ENCODE data around the gene STUB1. TPM values are rescaled to one million over a fixed set of nuclear protein-coding genes. Genes with fewer than 3 reads are reported as not detected.

The STUB1 gene
- total and polyA plus RNA-seq, 2 of the 8 experiments (the other 6 are each of a cell fraction or from before 2014, with no cell fraction given): 89.9 to 103 TPM

GRCh38 chr16:662095-662494, 18.1 kb upstream of the STUB1 start:
- POLR2A ChIA-PET (ENCODE audit: partially characterized antibody): interaction anchor here (0.6 to 17.4 kb wide), 4 partner anchors 13 to 183 kb away, joined by 3 to 214 read pairs (median 6); partner anchors contain the start of genes ANTKMT, JMJD8, RHBDL1 and STUB1
- CTCF ChIA-PET (ENCODE audit: partially characterized antibody): interaction anchor here (0.7 to 11.3 kb wide), 15 partner anchors 11 to 278 kb away, joined by 3 to 104 read pairs (median 3); partner anchors contain the start of genes METTL26 and WDR90
- H3K27ac ChIP-seq (ENCODE audit: low read depth, low read length): no peak overlapping the region
- H3K4me2 ChIP-seq (ENCODE audit: insufficient read depth in 1 of 2, low read depth in 2 of 2, low read length in 2 of 2): no peak overlapping the region
- no peak overlapping the region for H4K5ac ChIP-seq (ENCODE audit: insufficient read length, low read depth, low read length)
- peaks cover 0 to 3% of the 10 kb centered on the region in 2 experiments for H4K20me1 ChIP-seq (replicated peaks in 1 of 2; ENCODE audit: control insufficient read depth in 1 of 2, insufficient read depth in 2 of 2, low read length in 2 of 2)
- H3K9ac ChIP-seq (replicated peaks in 1 of 4; ENCODE audit: extremely low read depth in 1 of 4, low read depth in 3 of 4, low read length in 3 of 4): no peak overlapping the region
- no peak overlapping the region for H3K4me3 ChIP-seq (ENCODE audit: extremely low read depth in 1 of 4, insufficient read depth in 2 of 4, low read depth in 3 of 4, low read length in 4 of 4)
- H3K18ac ChIP-seq (ENCODE audit: extremely low read depth, low read length): no peak overlapping the region
- H3K56ac ChIP-seq (replicated peaks; ENCODE audit: insufficient read length, low read depth, low read length): no peak overlapping the region
- H2AK5ac ChIP-seq (ENCODE audit: low read depth, low read length): no peak overlapping the region
- peaks cover 0 to 13% (median 1%) of the 10 kb centered on the region in 4 experiments; a peak in 3 of 8 replicates for H3K36me3 ChIP-seq (ENCODE audit: control insufficient read depth in 2 of 4, insufficient read depth in 4 of 4, low read length in 3 of 4)
- H3K4ac ChIP-seq (replicated peaks; ENCODE audit: insufficient read length, low read depth, low read length): no peak overlapping the region
- H3K9me3 ChIP-seq (ENCODE audit: insufficient read depth in 2 of 2, low read depth in 1 of 2, low read length in 1 of 2): no peaks in the 10 kb centered on the region
- H4K8ac ChIP-seq (ENCODE audit: extremely low read depth, insufficient read depth, low read length): no peak overlapping the region
- H2BK15ac ChIP-seq (ENCODE audit: low read length): no peak overlapping the region
- no peak for TF ChIP-seq SRF (IDR thresholded peaks at IDR 0.05; ENCODE audit: low read depth, low read length)
- no peak for TF ChIP-seq POLR2AphosphoS5 (IDR thresholded peaks at IDR 0.05; ENCODE audit: low read depth, low read length)
- no peak for TF ChIP-seq JUN (IDR thresholded peaks at IDR 0.05; ENCODE audit: low read depth, low read length)
- TF ChIP-seq EP300 (IDR thresholded peaks at IDR 0.05; ENCODE audit: borderline replicate concordance in 1 of 2, low read depth in 2 of 2, low read length in 2 of 2): no peak
- TF ChIP-seq BCL11A (IDR thresholded peaks at IDR 0.05; ENCODE audit: low read depth in 2 of 2, low read length in 2 of 2): no peak
- H3K27me3 ChIP-seq (replicated peaks in 1 of 4; ENCODE audit: control insufficient read depth in 3 of 4, extremely low read depth in 1 of 4, insufficient read depth in 3 of 4, low read length in 3 of 4): no peaks in the 10 kb centered on the region
- no peak overlapping the region for H2BK20ac ChIP-seq (ENCODE audit: low read length)
- peaks cover 0 to 8% (median 1%) of the 10 kb centered on the region in 4 experiments; a peak in 4 of 7 replicates for H3K4me1 ChIP-seq (replicated peaks in 1 of 4; ENCODE audit: control insufficient read depth in 3 of 4, insufficient read depth in 4 of 4, low read length in 3 of 4)
- no peaks in the 10 kb centered on the region for H3K23me2 ChIP-seq (ENCODE audit: low read depth, low read length)
- no peak overlapping the region for H2BK5ac ChIP-seq (ENCODE audit: low read depth, low read length)
- H2BK120ac ChIP-seq (replicated peaks; ENCODE audit: low read depth, low read length): no peak overlapping the region
- H2BK12ac ChIP-seq (ENCODE audit: low read depth, low read length): no peak overlapping the region
- no peak overlapping the region for H2AFZ ChIP-seq (ENCODE audit: low read length)
- no peak for DNase-seq (ENCODE audit: low read depth in 1 of 2, low spot score in 2 of 2)
- WGBS, 2 experiments (ENCODE audit: extremely low coverage in 1 of 2, insufficient coverage in 1 of 2, insufficient read length in 1 of 2, insufficient replicate concordance in 2 of 2, low coverage in 1 of 2, low lambda C conversion rate in 2 of 2, missing lambda C conversion rate in 1 of 2): 96% methylated on average over 15 of the region's 19 CpGs; no CpG with 5 or more reads in 1 of the 2 experiments
- no peaks in the 10 kb centered on the region for H3K79me2 ChIP-seq (ENCODE audit: control insufficient read depth in 1 of 2, insufficient read depth in 2 of 2, low read length in 2 of 2)
- H3K14ac ChIP-seq (ENCODE audit: insufficient read length): no peak overlapping the region
- H4K91ac ChIP-seq (replicated peaks; ENCODE audit: insufficient read length, low read length): no peak overlapping the region
- H3K23ac ChIP-seq (ENCODE audit: insufficient read length): no peak overlapping the region
- H3K79me1 ChIP-seq (ENCODE audit: low read depth, low read length): no peaks in the 10 kb centered on the region
- no peak for FAIRE-seq
